Right atrium auricular region (tissue), 2 donors: Measurements from ENCODE around the gene FARP1. TPM values are rescaled to one million over a fixed set of nuclear protein-coding genes. Genes with fewer than 3 reads are reported as not detected.

Experiments
- DNase-seq: peaks from one replicate; pipeline ENCODE4 v3.0.0-alpha.2; 2019; ENCODE audit warnings: low spot score
- H3K27ac ChIP-seq, 2 donors: fragments of 200-600 bp; sonication (generic); 1 replicate in 1 of 2; 2 replicates in 1 of 2; pipeline ENCODE4 v1.5.1; 2016 to 2019
- H3K27me3 ChIP-seq, 2 donors: fragments of 200-600 bp; sonication (generic); one replicate each; pipeline versions ENCODE4 v1.5.1 to v1.6.0; 2017 to 2019
- H3K36me3 ChIP-seq: fragments of 200-600 bp; sonication (generic); one replicate; pipeline ENCODE4 v1.5.1; 2016
- H3K4me1 ChIP-seq, 2 donors: fragments of 200-600 bp; sonication (generic); one replicate each; pipeline versions ENCODE4 v1.5.1 to v1.6.0; 2017 to 2019
- H3K4me3 ChIP-seq, 2 donors: fragments of 200-600 bp; sonication (generic); 1 replicate in 1 of 2; 2 replicates in 1 of 2; pipeline ENCODE4 v1.5.1; 2017 to 2019; ENCODE audit warnings: mild to moderate bottlenecking in 1 of 2, moderate library complexity in 1 of 2
- H3K9me3 ChIP-seq, 2 donors: fragments of 200-600 bp; sonication (generic); one replicate each; pipeline ENCODE4 v1.5.1; 2019
- total RNA-seq, 2 donors: library from RNA; depleted of rRNA; stranded (reverse); fragments of >200 nt; gene quantifications; one replicate each; pipeline ENCODE4 v1.1.0, GENCODE V29; 2016
- TF ChIP-seq, protein P1 (sequence below), 2 donors: fragments of 200-600 bp; sonication (generic); IDR thresholded peaks; one replicate each; pipeline ENCODE4 v1.5.1; 2019; ENCODE audit warnings: antibody characterized with exemption in 2 of 2

The FARP1 gene
- total RNA-seq, 2 donors from 2014 or later = 15.5 to 25.7 TPM

GRCh38 chr13:98214707-98215106 is 71.8 kb downstream of the FARP1 start:
- TF ChIP-seq, protein P1, sequence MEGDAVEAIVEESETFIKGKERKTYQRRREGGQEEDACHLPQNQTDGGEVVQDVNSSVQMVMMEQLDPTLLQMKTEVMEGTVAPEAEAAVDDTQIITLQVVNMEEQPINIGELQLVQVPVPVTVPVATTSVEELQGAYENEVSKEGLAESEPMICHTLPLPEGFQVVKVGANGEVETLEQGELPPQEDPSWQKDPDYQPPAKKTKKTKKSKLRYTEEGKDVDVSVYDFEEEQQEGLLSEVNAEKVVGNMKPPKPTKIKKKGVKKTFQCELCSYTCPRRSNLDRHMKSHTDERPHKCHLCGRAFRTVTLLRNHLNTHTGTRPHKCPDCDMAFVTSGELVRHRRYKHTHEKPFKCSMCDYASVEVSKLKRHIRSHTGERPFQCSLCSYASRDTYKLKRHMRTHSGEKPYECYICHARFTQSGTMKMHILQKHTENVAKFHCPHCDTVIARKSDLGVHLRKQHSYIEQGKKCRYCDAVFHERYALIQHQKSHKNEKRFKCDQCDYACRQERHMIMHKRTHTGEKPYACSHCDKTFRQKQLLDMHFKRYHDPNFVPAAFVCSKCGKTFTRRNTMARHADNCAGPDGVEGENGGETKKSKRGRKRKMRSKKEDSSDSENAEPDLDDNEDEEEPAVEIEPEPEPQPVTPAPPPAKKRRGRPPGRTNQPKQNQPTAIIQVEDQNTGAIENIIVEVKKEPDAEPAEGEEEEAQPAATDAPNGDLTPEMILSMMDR (IDR thresholded peaks at IDR 0.05) = no peak
- H3K27me3 ChIP-seq = no peaks in the 10 kb centered on the region
- H3K27ac ChIP-seq = no peak overlapping the region
- DNase-seq = no peak
- H3K9me3 ChIP-seq = no peaks in the 10 kb centered on the region
- H3K4me3 ChIP-seq = no peak overlapping the region
- peaks cover 0 to 28% of the 10 kb centered on the region in 2 donors for H3K4me1 ChIP-seq
- peaks cover 6% of the 10 kb centered on the region for H3K36me3 ChIP-seq

- peaks cover 0 to 35% of the 10 kb centered on the region in 2 donors for H3K4me1 ChIP-seq
- no peaks in the 10 kb centered on the region for H3K27me3 ChIP-seq
- H3K27ac ChIP-seq = no peak overlapping the region
- TF ChIP-seq, protein P1 (IDR thresholded peaks at IDR 0.05) = no peak
- DNase-seq = no peak
- peaks cover 6% of the 10 kb centered on the region for H3K36me3 ChIP-seq
- H3K9me3 ChIP-seq = no peaks in the 10 kb centered on the region
- H3K4me3 ChIP-seq = no peak overlapping the region
These were observed 72.6 kb downstream of the FARP1 start for GRCh38 chr13:98215508-98215907.

DNA sequence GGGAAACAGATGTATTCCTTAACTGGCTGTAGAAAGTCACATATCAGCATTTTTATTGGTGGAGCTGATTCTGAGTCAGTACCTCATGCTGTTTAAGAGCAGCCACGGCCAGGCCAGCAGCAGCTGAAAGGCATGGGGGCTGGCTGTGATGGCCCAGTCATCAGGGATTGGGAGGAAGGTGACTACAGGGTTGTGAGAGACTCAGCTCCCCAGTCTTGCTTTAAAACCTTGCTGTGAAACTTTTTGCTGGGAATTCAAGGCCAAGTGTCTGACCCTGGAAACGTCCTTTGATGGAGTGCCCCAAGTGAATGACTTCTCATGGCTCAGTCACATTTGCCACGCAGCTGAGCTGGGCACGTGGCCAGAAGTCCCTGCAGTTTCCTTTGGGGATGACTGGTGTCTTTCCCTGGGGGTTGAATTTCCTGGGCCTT is 73.3 kb downstream of the FARP1 start:
- Histone ChIP-seq H3K36me3 (peaks cover 6% of the 10 kb centered on the region), H3K9me3 (no peaks in the 10 kb centered on the region), H3K27ac (no peak overlapping the region), H3K4me1 (peaks cover 0 to 40% of the 10 kb centered on the region in 2 donors), H3K4me3 (no peak overlapping the region), H3K27me3 (no peaks in the 10 kb centered on the region)
- TF ChIP-seq, protein P1 (IDR thresholded peaks at IDR 0.05) = no peak
- DNase-seq = no peak

- TF ChIP-seq, protein P1 (IDR thresholded peaks at IDR 0.05) = no peak
- Histone ChIP-seq H3K4me3 (no peak overlapping the region), H3K27me3 (no peaks in the 10 kb centered on the region), H3K9me3 (no peaks in the 10 kb centered on the region), H3K36me3 (peaks cover 6% of the 10 kb centered on the region), H3K27ac (no peak overlapping the region), H3K4me1 (peaks cover 0 to 46% of the 10 kb centered on the region in 2 donors)
- no peak for DNase-seq
These were observed 73.9 kb downstream of the FARP1 start for GRCh38 chr13:98216711-98217285.

DNA sequence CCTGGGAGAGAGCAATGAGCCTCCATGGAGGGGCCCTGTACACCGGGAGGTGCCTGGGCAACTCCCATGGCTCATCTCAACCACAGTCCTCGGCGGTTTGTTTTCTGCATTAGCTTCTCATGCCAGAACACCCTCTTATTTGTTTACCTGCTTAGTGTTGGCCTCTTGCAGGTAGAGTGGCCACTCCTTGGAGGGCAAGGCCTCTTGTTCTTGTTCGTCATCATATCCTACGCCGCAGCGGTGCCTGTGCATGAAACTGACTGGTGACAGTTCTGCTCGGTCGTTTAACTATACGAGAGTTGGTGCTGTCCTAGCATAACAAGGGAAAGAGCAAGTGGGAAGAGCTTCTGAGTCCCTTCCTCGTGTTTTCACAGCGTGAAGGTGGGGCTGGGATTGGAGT is 74.7 kb downstream of the FARP1 start:
- H3K9me3 ChIP-seq = no peaks in the 10 kb centered on the region
- TF ChIP-seq, protein P1 (IDR thresholded peaks at IDR 0.05) = no peak
- H3K4me3 ChIP-seq = no peak overlapping the region
- H3K27me3 ChIP-seq = no peaks in the 10 kb centered on the region
- peaks cover 6% of the 10 kb centered on the region for H3K36me3 ChIP-seq
- DNase-seq = no peak
- H3K4me1 ChIP-seq = peaks cover 0 to 51% of the 10 kb centered on the region in 2 donors
- H3K27ac ChIP-seq = no peak overlapping the region

DNA sequence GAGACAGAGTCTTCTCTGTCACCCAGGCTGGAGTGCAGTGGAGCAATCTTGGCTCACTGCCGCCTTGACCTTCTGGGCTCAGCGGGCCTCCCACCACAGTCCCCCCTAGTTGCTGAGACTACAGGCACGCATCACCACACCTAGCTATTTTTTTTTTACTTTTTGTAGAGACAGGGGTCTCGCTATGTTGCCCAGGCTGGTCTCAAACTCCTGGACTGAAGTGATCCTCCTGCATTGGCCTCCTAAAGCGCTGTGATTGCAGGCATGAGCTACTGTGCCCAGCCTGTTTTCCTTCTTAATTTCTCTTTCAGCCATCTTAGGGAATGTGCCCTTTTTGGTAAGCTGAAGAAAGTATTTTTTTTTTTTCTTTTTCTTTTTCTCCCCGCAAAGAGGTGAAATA is 76.8 kb downstream of the FARP1 start:
- Histone ChIP-seq H3K36me3 (no peaks in the 10 kb centered on the region), H3K27ac (no peak overlapping the region), H3K4me3 (no peak overlapping the region), H3K9me3 (no peaks in the 10 kb centered on the region), H3K27me3 (no peaks in the 10 kb centered on the region), H3K4me1 (peaks cover 0 to 48% of the 10 kb centered on the region in 2 donors)
- no peak for DNase-seq
- TF ChIP-seq, protein P1 (IDR thresholded peaks at IDR 0.05) = no peak
